Uterus (tissue), 2 donors: ENCODE data around the gene MPV17L.

Experiments used
- CTCF ChIP-seq, 4 experiments: fragments of 200-600 bp in 2 of 4; fragments of 450-650 bp in 2 of 4; sonication (generic) in 2 of 4; IDR thresholded peaks; one replicate each; pipeline ENCODE4 v1.5.1; 2016 to 2019; ENCODE audit warnings: antibody characterized with exemption in 4 of 4, mild to moderate bottlenecking in 2 of 4, moderate library complexity in 1 of 4
- POLR2A ChIP-seq, 2 donors: fragments of 450-650 bp; IDR thresholded peaks; one replicate each; pipeline ENCODE4 v1.6.1; 2016; ENCODE audit warnings: antibody characterized with exemption in 2 of 2, mild to moderate bottlenecking in 1 of 2, moderate library complexity in 1 of 2

DNA sequence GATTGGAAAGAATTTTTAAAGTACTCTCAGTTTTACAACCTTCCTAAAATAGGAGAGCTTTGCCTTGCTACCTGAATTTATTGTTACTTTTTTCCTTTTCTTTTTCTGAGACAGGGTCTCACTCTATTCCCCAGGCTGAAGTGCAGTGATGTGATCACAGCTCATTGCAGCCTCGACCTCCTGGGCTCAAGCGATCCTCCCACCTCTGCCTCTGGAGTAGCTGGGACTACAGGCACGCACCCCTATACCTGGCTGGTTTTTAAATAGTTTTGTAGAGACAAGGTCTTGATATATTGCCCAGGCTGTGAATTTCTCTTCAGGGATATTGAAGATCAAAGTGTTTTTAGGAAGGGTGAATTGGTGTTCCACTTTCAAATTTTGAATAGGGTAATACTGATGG, 3.8 kb downstream of the MPV17L start:
- TF ChIP-seq CTCF (IDR thresholded peaks at IDR 0.05) (no peak), POLR2A (IDR thresholded peaks at IDR 0.05) (no peak)
